ENCODE results near the gene UBR3. TPM values are rescaled to one million over a fixed set of nuclear protein-coding genes. Genes with fewer than 3 reads are reported as not detected.

UBR3 gene
- total and polyA plus RNA-seq, 2 experiments from 2014 or later = 18.7 to 53.1 TPM

- TF ChIP-seq CTCF (IDR thresholded peaks at IDR 0.05; ENCODE audit: low read depth, low read length) = no peak
- Histone ChIP-seq H3K27ac (no peak overlapping the region), H3K4me3 (no peak overlapping the region), H3K4me1 (ENCODE audit: low read depth) (peaks cover 13% of the 10 kb centered on the region), H3K36me3 (no peaks in the 10 kb centered on the region), H3K9me3 (ENCODE audit: low read depth) (no peaks in the 10 kb centered on the region), H3K27me3 (no peaks in the 10 kb centered on the region)
- DNase-seq (ENCODE audit: low read depth in 1 of 2, low spot score in 1 of 2) = peak in 1 of 2 donors; percentile 69
Observed at GRCh38 chr2:170022692-170023091, 195.4 kb downstream of the UBR3 start.

- Histone ChIP-seq H3K9me3 (ENCODE audit: low read depth) (no peaks in the 10 kb centered on the region), H3K27ac (no peak overlapping the region), H3K4me1 (ENCODE audit: low read depth) (peaks cover 5% of the 10 kb centered on the region), H3K27me3 (no peaks in the 10 kb centered on the region), H3K4me3 (no peak overlapping the region), H3K36me3 (peaks cover 11% of the 10 kb centered on the region)
- DNase-seq (ENCODE audit: low read depth in 1 of 2, low spot score in 1 of 2) = no peak
- TF ChIP-seq CTCF (IDR thresholded peaks at IDR 0.05; ENCODE audit: low read depth, low read length) = no peak
Observed at GRCh38 chr2:170024721-170025120, 197.5 kb downstream of the UBR3 start.

GRCh38 chr2:170025223-170025622 lies 198.0 kb downstream of the UBR3 start:
- DNase-seq (ENCODE audit: low read depth in 1 of 2, low spot score in 1 of 2) = no peak
- H3K4me3 ChIP-seq = no peak overlapping the region
- no peaks in the 10 kb centered on the region for H3K27me3 ChIP-seq
- peaks cover 5% of the 10 kb centered on the region for H3K4me1 ChIP-seq (ENCODE audit: low read depth)
- no peak for TF ChIP-seq CTCF (IDR thresholded peaks at IDR 0.05; ENCODE audit: low read depth, low read length)
- no peak overlapping the region for H3K27ac ChIP-seq
- peaks cover 16% of the 10 kb centered on the region for H3K36me3 ChIP-seq
- no peaks in the 10 kb centered on the region for H3K9me3 ChIP-seq (ENCODE audit: low read depth)

GRCh38 chr2:170026361-170026760 lies 199.1 kb downstream of the UBR3 start:
- Histone ChIP-seq H3K27me3 (no peaks in the 10 kb centered on the region), H3K9me3 (ENCODE audit: low read depth) (no peaks in the 10 kb centered on the region), H3K4me1 (ENCODE audit: low read depth) (no peaks in the 10 kb centered on the region), H3K27ac (no peak overlapping the region), H3K36me3 (peaks cover 18% of the 10 kb centered on the region), H3K4me3 (no peak overlapping the region)
- DNase-seq (ENCODE audit: low read depth in 1 of 2, low spot score in 1 of 2) = no peak
- no peak for TF ChIP-seq CTCF (IDR thresholded peaks at IDR 0.05; ENCODE audit: low read depth, low read length)

GRCh38 chr2:170029551-170029950 lies 202.3 kb downstream of the UBR3 start:
- H3K27ac ChIP-seq = no peak overlapping the region
- peaks cover 18% of the 10 kb centered on the region for H3K36me3 ChIP-seq
- H3K4me1 ChIP-seq (ENCODE audit: low read depth) = no peaks in the 10 kb centered on the region
- TF ChIP-seq CTCF (IDR thresholded peaks at IDR 0.05; ENCODE audit: low read depth, low read length) = no peak
- H3K4me3 ChIP-seq = no peak overlapping the region
- no peaks in the 10 kb centered on the region for H3K9me3 ChIP-seq (ENCODE audit: low read depth)
- DNase-seq (ENCODE audit: low read depth in 1 of 2, low spot score in 1 of 2) = no peak
- no peaks in the 10 kb centered on the region for H3K27me3 ChIP-seq

- no peak for TF ChIP-seq CTCF (IDR thresholded peaks at IDR 0.05; ENCODE audit: low read depth, low read length)
- Histone ChIP-seq H3K36me3 (peaks cover 18% of the 10 kb centered on the region), H3K4me1 (ENCODE audit: low read depth) (no peaks in the 10 kb centered on the region), H3K27me3 (no peaks in the 10 kb centered on the region), H3K27ac (no peak overlapping the region), H3K9me3 (ENCODE audit: low read depth) (no peaks in the 10 kb centered on the region), H3K4me3 (no peak overlapping the region)
- DNase-seq (ENCODE audit: low read depth in 1 of 2, low spot score in 1 of 2) = peak in 1 of 2 donors; percentile 28
Observed at GRCh38 chr2:170030040-170030439, 202.8 kb downstream of the UBR3 start.

Data from cardiac muscle cell (in vitro differentiated cells and primary cell).